Activated naive CD4-positive, alpha-beta T cell treated with anti-CD3 and anti-CD28 coated beads, Interleukin-2, amount 10 ng/mL, durations not matched to agents 7 days and 5 days (primary cell): ENCODE results near the gene MAML2.
A peak's percentile ranks its signal among the peaks of the same experiment; 100 is the strongest.

Source experiments
- CTCF ChIA-PET: fragments of 350-600 bp; sonication (Branson Sonifier 250); formaldehyde crosslinking; loops from one replicate; lab custom pipeline; 2021; ENCODE audit warnings: antibody characterized with exemption; lab: Charles Lee
- DNase-seq: peaks from one replicate; pipeline ENCODE4 v3.0.0-alpha.2; 2020
- H3K27ac Mint-ChIP-seq: one replicate; pipeline ENCODE4 v1.8.0; 2021; ENCODE audit warnings: mild to moderate bottlenecking, moderate library complexity, mixed read lengths
- H3K27me3 Mint-ChIP-seq: one replicate; pipeline ENCODE4 v1.8.0; 2021; ENCODE audit warnings: mild to moderate bottlenecking, mixed read lengths
- H3K36me3 Mint-ChIP-seq: one replicate; pipeline ENCODE4 v1.8.0; 2021; ENCODE audit warnings: mixed read lengths
- H3K4me1 Mint-ChIP-seq: one replicate; pipeline ENCODE4 v1.8.0; 2021; ENCODE audit warnings: mixed read lengths
- H3K4me3 Mint-ChIP-seq: one replicate; pipeline ENCODE4 v1.8.0; 2021; ENCODE audit warnings: mild to moderate bottlenecking, moderate library complexity, mixed read lengths
- H3K9me3 Mint-ChIP-seq: one replicate; pipeline ENCODE4 v1.8.0; 2021; ENCODE audit warnings: mixed read lengths

MAML2 gene

DNA sequence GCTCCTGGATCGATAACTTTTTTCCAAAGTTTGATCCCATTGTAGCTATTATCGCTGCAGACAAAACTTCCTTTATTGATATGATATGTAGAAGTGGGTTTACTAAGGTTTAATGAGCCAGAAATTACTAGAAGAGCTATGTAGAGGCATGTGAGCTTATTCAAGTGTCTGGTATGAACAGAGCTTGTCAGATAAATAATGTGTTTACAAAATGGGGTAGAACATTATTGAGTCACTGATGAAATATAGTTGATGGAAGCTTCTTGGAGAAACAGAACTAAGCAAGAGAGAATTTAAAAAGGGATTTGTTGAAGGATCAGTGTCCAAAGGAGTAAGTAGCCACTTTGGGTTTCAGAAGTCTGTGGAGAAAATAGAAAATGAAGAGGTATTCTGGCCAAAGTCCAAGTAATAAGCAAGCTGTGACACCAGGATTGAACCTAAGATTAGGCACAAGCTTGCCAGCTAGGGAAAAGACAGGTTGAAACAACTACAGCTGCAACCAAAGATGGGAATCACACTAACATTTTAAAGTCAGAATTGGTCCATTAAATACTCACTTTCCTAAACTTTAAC, 104.3 kb downstream of the MAML2 start:
- Mint-ChIP-seq H3K27ac (no peak overlapping the region), H3K36me3 (peaks cover 10% of the 10 kb centered on the region), H3K4me1 (peaks cover 50% of the 10 kb centered on the region), H3K27me3 (no peaks in the 10 kb centered on the region), H3K4me3 (no peak overlapping the region), H3K9me3 (no peaks in the 10 kb centered on the region)
- no peak for DNase-seq
- CTCF ChIA-PET = interaction anchor here (0.7 to 12.1 kb wide), 7 partner anchors 11 to 403 kb away, joined by 3 to 144 read pairs (median 3); partner anchors contain the start of genes CCDC82, JRKL and MAML2

DNA sequence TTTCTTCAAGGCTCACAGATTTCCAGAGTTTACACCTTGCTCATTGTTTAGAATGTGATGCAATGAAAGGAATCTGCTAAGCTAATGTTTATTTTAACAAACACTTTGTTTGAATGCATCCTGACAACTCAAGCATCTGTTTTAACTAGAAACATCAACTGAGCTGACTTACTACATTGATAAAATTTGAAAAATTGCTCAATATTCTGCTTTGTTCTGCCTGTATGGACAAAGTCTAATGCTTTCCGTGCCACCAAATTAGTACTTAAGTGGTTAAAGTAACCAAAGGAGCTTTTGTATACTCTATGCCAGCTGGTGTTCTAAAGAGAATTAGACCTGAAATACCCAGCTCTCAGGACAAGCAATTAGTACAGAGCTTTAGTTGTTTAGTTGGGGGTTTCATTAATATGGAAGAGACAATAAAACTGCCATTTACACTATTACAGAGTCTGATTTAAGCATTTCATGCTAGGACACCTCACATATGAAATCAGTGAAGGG, 105.2 kb downstream of the MAML2 start:
- Mint-ChIP-seq H3K27me3 (no peaks in the 10 kb centered on the region), H3K9me3 (no peaks in the 10 kb centered on the region), H3K4me1 (peaks cover 44% of the 10 kb centered on the region), H3K36me3 (peaks cover 11% of the 10 kb centered on the region), H3K27ac (no peak overlapping the region), H3K4me3 (no peak overlapping the region)
- CTCF ChIA-PET = interaction anchor here (0.9 to 12.1 kb wide), 4 partner anchors 24 to 224 kb away, joined by 3 to 144 read pairs (median 3); partner anchors contain the start of genes CCDC82, JRKL and MAML2
- DNase-seq = no peak

DNA sequence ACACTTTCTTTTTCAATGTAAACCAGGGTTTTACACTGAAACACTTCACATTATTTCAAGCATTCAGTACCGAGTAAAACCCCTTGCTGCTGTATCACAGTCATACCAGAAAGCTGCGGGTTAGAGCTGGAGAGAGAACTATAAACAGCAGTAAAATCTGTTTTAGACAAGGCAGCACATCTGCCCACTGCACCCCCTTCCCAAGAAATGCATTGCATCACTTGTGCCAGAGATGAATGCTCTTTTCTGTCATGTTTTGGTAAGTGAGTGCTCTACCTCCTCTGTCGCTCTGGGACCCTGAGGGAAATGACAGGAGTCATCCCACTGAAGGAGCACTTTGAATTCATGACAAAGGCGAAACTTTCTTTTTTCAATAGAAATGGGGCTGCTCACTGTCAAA, 107.2 kb downstream of the MAML2 start:
- Mint-ChIP-seq H3K4me3 (peak overlapping the region; percentile 4), H3K27ac (peak overlapping the region; percentile 79), H3K27me3 (no peaks in the 10 kb centered on the region), H3K9me3 (no peaks in the 10 kb centered on the region), H3K4me1 (peaks cover 32% of the 10 kb centered on the region), H3K36me3 (peaks cover 21% of the 10 kb centered on the region)
- peak; percentile 50 for DNase-seq
- CTCF ChIA-PET = interaction anchor here (0.9 to 12.1 kb wide), 6 partner anchors 10 to 105 kb away, joined by 3 to 144 read pairs (median 4); partner anchors contain the start of gene MAML2

DNA sequence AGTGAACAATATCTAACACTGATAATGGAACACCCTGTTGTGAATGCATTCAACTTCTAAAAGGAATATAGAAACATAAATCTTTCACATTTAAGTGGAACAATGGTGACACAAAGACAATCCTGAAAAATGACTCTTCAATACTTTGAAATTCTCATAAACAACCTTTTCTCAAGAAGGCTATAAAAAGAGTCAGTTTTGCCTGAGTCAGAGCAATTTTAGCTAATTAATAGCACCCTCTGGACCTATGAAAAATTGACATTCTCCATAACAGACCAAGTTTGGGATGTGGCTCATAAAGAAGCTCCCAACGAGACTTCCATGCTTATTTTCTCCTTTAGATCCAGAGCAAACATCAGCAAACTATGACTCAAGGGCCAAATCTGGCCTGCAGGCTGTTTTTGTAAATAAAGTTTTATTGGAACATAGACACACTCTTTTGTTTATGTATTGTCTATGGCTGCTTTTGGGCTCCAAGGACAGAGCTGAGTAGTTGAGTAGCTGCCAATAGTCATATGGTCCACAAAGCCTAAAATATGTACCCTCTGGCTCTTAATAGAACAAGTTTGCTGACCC, 108.0 kb downstream of the MAML2 start:
- H3K27ac Mint-ChIP-seq = peak overlapping the region; percentile 79

DNA sequence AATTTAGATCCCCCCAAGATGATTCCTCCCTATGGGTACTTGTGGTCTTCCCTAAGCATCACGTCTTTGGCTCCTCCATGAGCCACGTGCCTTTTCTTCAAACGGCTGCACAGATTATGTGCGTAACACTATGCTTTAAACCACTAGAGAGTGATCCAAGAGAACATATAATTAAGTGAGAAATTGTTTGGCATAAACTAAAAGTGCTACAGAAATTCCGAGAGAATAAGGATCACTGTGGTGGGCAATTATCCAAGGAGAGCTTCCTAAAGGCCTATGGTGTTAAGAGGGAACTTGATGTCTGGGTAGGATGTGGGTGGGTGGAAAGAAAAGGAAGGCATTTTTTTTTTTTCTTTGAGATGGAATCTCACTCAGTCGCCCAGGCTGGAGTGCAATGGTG, 110.9 kb downstream of the MAML2 start:
- Mint-ChIP-seq H3K27ac (no peak overlapping the region), H3K9me3 (no peaks in the 10 kb centered on the region), H3K36me3 (peaks cover 35% of the 10 kb centered on the region), H3K4me3 (no peak overlapping the region), H3K4me1 (peaks cover 57% of the 10 kb centered on the region), H3K27me3 (no peaks in the 10 kb centered on the region)
- no peak for DNase-seq
- CTCF ChIA-PET = no interaction called here

More for the DNA sequence above, 108.0 kb downstream of the MAML2 start:
- H3K4me1 Mint-ChIP-seq = peaks cover 36% of the 10 kb centered on the region
- H3K9me3 Mint-ChIP-seq = no peaks in the 10 kb centered on the region
- H3K4me3 Mint-ChIP-seq = no peak overlapping the region
- DNase-seq = no peak
- no peaks in the 10 kb centered on the region for H3K27me3 Mint-ChIP-seq
- CTCF ChIA-PET = interaction anchor here (1.3 to 12.1 kb wide), 5 partner anchors 10 to 106 kb away, joined by 3 to 144 read pairs (median 4); partner anchors contain the start of gene MAML2
- H3K36me3 Mint-ChIP-seq = peaks cover 24% of the 10 kb centered on the region

DNA sequence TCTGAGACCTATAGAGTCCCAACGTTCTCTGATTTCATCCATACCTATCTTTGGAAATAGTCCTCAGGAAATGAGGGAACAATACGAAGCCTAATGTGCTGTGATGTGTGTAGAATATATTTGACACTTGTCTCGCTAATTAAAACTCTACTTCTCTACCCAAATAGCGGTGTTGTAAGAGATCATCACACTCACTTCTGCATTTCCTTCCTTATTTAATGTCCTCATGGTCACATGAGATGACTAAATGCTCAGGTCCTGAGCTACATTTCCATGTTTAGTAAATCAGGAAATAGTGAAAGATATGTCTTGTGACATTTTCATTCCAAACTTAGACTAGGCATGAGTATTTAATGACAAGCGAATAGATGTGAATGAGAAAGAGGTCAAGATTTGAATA, 112.3 kb downstream of the MAML2 start:
- Mint-ChIP-seq H3K27ac (no peak overlapping the region), H3K4me1 (peaks cover 49% of the 10 kb centered on the region), H3K9me3 (no peaks in the 10 kb centered on the region), H3K36me3 (peaks cover 37% of the 10 kb centered on the region), H3K27me3 (no peaks in the 10 kb centered on the region), H3K4me3 (no peak overlapping the region)
- no peak for DNase-seq
- CTCF ChIA-PET = interaction anchor here (1.2 kb wide), 1 partner anchor 113 kb away, joined by 4 read pairs; no protein-coding TSS in a partner anchor

DNA sequence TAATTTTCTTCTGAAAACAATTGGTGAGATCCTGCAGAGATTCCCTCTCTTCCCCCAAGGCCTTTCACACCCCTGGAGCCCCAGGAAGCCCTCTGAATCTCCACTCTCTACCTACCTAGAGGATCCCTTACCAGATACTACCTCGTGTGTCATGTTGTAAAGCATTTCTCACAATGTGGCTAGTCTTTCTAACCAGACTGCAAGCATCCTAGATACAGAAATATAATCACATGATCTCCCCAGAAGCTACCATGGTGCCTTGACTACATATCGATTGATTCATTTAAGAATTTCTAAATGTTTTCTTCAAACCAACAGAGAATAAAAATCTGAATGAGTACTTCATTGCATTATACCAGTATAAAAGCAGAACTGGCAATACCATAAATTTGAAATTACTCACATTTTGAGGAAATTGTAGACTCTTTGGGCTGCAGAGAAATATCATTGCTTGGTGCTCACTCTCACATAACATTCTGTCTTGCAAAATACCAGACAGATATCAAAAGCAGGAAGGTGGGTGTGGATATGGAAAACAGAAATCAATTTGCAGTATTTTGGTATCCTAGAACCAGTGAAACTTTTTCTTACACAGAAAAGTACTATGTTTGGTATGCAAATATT, 113.5 kb downstream of the MAML2 start:
- peaks cover 39% of the 10 kb centered on the region for H3K36me3 Mint-ChIP-seq
- no peak overlapping the region for H3K4me3 Mint-ChIP-seq
- H3K27ac Mint-ChIP-seq = no peak overlapping the region
- no peaks in the 10 kb centered on the region for H3K27me3 Mint-ChIP-seq
- no peak for DNase-seq
- CTCF ChIA-PET = interaction anchor here (1.2 kb wide), 1 partner anchor 114 kb away, joined by 4 read pairs; no protein-coding TSS in a partner anchor
- H3K9me3 Mint-ChIP-seq = no peaks in the 10 kb centered on the region
- peaks cover 44% of the 10 kb centered on the region for H3K4me1 Mint-ChIP-seq

DNA sequence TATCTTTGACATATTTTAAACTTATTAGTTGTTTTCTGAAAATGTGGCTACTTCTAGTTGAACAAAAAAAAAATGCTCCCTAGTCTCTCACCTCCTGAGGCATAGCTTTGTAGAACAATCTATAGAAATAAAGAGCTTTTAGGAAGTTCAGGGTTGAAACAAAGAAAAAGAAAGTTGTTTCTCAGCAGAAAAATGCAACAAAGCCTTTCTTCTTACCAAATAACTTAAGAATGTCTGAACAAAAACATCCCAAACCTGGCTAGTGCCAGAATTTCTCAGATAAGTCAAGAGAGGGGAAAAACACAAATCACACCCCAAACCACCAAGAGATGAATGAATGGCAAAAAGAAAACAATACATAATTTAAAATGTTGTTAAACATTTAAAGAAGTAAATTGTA, 114.1 kb downstream of the MAML2 start:
- no peaks in the 10 kb centered on the region for H3K9me3 Mint-ChIP-seq
- no peaks in the 10 kb centered on the region for H3K27me3 Mint-ChIP-seq
- peaks cover 46% of the 10 kb centered on the region for H3K4me1 Mint-ChIP-seq
- H3K27ac Mint-ChIP-seq = peak overlapping the region; percentile 53
- H3K4me3 Mint-ChIP-seq = no peak overlapping the region
- CTCF ChIA-PET = no interaction called here
- DNase-seq = no peak
- H3K36me3 Mint-ChIP-seq = peaks cover 40% of the 10 kb centered on the region

DNA sequence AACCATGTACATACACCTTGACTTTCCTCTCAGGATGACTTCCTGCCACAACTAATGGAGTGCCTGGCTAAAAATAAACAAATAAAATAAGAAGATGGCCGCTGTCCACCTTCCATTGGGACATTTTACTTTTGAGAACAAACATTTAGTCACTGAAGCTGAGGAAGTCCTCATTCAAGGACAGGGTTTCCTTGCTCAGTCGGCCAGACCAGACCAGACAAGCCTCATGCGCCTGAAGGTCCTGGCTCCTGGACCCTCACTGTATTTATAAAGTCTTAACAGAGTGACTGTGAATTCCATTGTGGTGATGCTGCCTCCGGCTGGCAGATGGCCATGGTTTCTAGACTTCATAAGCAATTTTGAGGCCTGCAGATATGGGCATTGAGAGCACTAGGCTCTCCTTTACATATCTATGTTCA, 114.5 kb downstream of the MAML2 start:
- Mint-ChIP-seq H3K4me3 (no peak overlapping the region), H3K4me1 (peaks cover 45% of the 10 kb centered on the region), H3K36me3 (peaks cover 36% of the 10 kb centered on the region), H3K9me3 (no peaks in the 10 kb centered on the region), H3K27me3 (no peaks in the 10 kb centered on the region), H3K27ac (no peak overlapping the region)
- no peak for DNase-seq
- CTCF ChIA-PET = interaction anchor here (1.1 kb wide), 1 partner anchor 10 kb away, joined by 4 read pairs; no protein-coding TSS in a partner anchor

DNA sequence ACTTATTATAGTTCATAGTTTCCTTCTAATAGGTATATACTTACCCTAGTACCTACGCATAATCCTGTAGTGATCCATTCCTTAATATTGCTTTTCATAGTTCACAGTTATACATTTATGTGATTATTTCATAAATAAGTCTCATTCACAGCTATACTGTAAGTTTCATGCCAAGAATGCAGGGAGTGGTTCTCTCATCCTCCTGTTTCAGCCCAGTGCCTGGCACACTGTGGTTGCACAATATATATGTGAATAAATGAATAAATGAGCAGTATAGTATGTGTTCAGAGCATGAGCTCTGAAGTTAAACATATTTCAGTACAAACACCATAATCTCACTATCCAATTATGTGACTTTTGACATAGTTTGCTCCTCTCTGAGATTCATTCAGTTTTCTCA, 115.8 kb downstream of the MAML2 start:
- no peak for DNase-seq
- Mint-ChIP-seq H3K4me3 (no peak overlapping the region), H3K27me3 (no peaks in the 10 kb centered on the region), H3K36me3 (peaks cover 39% of the 10 kb centered on the region), H3K4me1 (peaks cover 49% of the 10 kb centered on the region), H3K9me3 (no peaks in the 10 kb centered on the region), H3K27ac (no peak overlapping the region)
- CTCF ChIA-PET = interaction anchor here (2.0 kb wide), 1 partner anchor 116 kb away, joined by 7 read pairs; the partner anchor contains the start of gene MAML2

DNA sequence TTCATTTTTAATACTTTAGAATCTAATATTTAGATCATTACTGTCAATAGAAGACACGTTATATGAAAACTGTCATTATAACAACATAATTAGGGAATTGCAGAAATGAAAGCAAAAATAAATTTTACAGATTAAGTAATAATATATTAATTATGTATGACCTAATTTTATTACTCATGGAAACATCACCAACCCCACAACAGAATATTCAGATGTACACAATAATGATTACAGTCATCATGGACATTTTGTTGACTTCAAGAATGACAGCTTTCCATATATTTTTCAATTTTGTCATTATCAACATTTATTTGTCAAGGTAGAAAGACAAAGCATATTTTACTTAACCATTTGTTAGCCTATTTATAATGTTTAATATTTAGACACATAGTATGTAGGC, 119.9 kb downstream of the MAML2 start:
- CTCF ChIA-PET = no interaction called here
- Mint-ChIP-seq H3K4me3 (no peak overlapping the region), H3K9me3 (no peaks in the 10 kb centered on the region), H3K4me1 (peaks cover 55% of the 10 kb centered on the region), H3K27me3 (no peaks in the 10 kb centered on the region), H3K36me3 (peaks cover 35% of the 10 kb centered on the region), H3K27ac (no peak overlapping the region)
- DNase-seq = no peak

DNA sequence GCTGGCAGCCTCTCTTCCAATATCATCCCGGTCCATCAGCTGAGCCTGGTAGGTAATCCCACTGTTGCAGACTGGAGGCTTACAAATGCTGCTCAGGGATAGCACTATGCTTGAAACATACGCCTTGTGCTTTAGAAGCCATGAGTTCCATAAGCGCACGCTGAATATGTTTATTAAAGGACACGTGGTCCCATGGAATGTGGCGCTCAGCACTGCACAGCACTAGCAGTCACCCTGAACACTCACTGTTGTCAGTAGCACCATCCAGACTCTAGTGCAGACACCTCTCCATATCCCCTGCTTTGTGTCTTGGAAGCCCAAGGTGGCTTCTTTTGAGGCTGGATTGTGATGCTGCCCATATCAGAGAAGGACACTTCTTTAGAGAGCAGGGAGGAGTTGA, 120.9 kb downstream of the MAML2 start:
- CTCF ChIA-PET = interaction anchor here (2.6 kb wide), 1 partner anchor 121 kb away, joined by 13 read pairs; the partner anchor contains the start of gene MAML2
- DNase-seq = no peak
- Mint-ChIP-seq H3K9me3 (no peaks in the 10 kb centered on the region), H3K4me1 (peaks cover 61% of the 10 kb centered on the region), H3K27me3 (no peaks in the 10 kb centered on the region), H3K4me3 (no peak overlapping the region), H3K36me3 (peaks cover 34% of the 10 kb centered on the region), H3K27ac (peak overlapping the region; percentile 19)

DNA sequence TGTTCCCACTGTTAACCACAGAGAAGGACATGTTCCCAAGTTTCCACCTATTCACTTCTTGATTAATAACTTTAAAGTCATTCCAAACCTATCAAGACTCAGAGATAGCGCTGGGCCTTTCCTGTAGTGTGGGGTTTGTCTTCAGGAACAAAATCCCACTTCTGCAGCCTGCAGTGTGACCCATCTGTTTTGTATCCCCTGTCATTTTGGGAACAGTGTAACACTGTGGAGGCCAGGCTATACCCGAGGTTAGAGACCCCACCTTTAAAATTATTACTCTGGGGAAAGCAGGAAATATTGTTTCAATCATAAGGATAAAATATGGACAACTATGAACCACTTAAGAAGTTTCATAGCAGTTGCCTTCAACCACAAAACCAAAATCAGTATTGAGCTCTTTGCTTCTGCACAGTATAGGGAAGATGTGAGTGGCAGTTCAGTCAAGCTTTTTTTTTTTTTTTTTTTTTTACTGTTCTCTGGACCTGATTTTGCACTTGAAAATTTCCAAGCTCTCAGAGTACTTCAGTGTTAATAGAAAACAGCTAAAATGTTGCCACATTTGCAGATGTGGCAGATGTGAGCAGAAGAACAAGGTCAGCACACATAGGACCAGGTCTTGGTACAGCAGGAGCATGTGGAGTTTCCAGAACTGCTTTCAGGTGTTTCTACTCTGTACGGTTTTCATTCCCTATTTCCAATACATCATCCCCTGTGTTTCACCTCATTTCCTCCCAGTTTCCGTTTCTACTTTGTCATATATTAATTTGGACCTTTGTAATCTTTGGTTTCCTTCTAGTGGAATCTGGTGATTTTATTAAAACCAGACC, 121.5 kb downstream of the MAML2 start:
- CTCF ChIA-PET = interaction anchor here (1.1 to 2.6 kb wide), 2 partner anchors 37 to 122 kb away, joined by 3 to 13 read pairs; partner anchors contain the start of gene MAML2
- H3K27ac Mint-ChIP-seq = no peak overlapping the region
- H3K4me3 Mint-ChIP-seq = no peak overlapping the region
- peaks cover 67% of the 10 kb centered on the region for H3K4me1 Mint-ChIP-seq
- H3K9me3 Mint-ChIP-seq = no peaks in the 10 kb centered on the region
- no peaks in the 10 kb centered on the region for H3K27me3 Mint-ChIP-seq
- H3K36me3 Mint-ChIP-seq = peaks cover 38% of the 10 kb centered on the region
- DNase-seq = no peak
